Muscle of back (tissue), 11 donors: ENCODE results near the gene SF3B2. TPM values are rescaled to one million over a fixed set of nuclear protein-coding genes. Genes with fewer than 3 reads are reported as not detected.
"Not testable (repeated sequence)": the region's sequence is repeated elsewhere in the genome, so short reads cannot be mapped to it uniquely, and the experiment has no call there.

Experiments used
- DNase-seq, 3 donors: peaks; one replicate each; pipeline versions ENCODE4 v3.0.0 to v3.0.0-alpha.2; 2013
- polyA plus RNA-seq, 10 donors: library from polyadenylated mRNA; unstranded; fragments of 120-200 nt; gene quantifications; one replicate each; pipeline ENCODE4 v1.2.1, GENCODE V29; 2013; ENCODE audit not compliant: insufficient read length in 10 of 10

The SF3B2 gene
- polyA plus RNA-seq, 10 donors: 119 to 163 (median 138) TPM

- DNase-seq: no peak
These were observed 54.8 kb downstream of the SF3B2 start for GRCh38 chr11:66106786-66107599.

- no peak for DNase-seq
These were observed 55.7 kb downstream of the SF3B2 start for GRCh38 chr11:66107600-66108510.

- DNase-seq: no peak
These were observed 57.1 kb downstream of the SF3B2 start for GRCh38 chr11:66109294-66109693.

DNA sequence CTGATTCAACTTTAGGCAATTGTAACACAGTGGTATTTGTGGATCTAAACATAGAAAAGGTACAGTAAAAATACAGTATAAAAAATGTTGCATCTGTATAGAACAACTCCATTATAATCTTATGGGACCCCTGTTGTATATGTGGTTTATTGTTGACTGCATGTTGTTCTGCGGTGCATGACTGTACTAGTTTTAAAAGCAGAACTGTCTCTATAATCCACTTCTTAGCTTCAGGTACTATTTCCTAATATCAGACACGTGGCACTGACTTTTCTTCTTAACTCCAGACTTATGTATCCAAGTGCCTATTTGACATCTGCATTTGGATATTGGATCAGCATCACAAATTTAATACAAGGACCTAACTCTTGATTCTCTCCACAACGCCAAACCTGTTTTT lies 59.0 kb downstream of the SF3B2 start:
- DNase-seq: no peak

GRCh38 chr11:66112041-66112491 lies 59.9 kb downstream of the SF3B2 start:
- no peak for DNase-seq

- peak in 1 of 3 donors; percentile 81 for DNase-seq
These were observed 60.7 kb downstream of the SF3B2 start for GRCh38 chr11:66112601-66113499.

- not testable (repeated sequence) for DNase-seq
These were observed 62.8 kb downstream of the SF3B2 start for GRCh38 chr11:66114957-66115356.

GRCh38 chr11:66115638-66116301 lies 63.6 kb downstream of the SF3B2 start:
- DNase-seq: no peak

- no peak for DNase-seq
These were observed 64.6 kb downstream of the SF3B2 start for GRCh38 chr11:66116576-66117361.

- DNase-seq: no peak
These were observed 66.7 kb downstream of the SF3B2 start for GRCh38 chr11:66118847-66119246.

Other genes starting within 250 kb of the SF3B2 start
- gene SNX32, start 218.4 kb upstream of the SF3B2 start, polyA plus RNA-seq: 1 to 10 TPM in 9 of 10 donors, under 1 TPM in 1; 0.64 to 2.3 (median 1.6) TPM
- 100 to 1,000 TPM; 475 to 750 (median 627) TPM for gene CFL1, start 194.2 kb upstream of the SF3B2 start, polyA plus RNA-seq
- 10 to 100 TPM; 31.7 to 60.8 (median 41.9) TPM for gene MUS81, start 191.9 kb upstream of the SF3B2 start, polyA plus RNA-seq
- gene EFEMP2, start 179.6 kb upstream of the SF3B2 start, polyA plus RNA-seq: 100 to 1,000 TPM in 5 of 10 donors, 10 to 100 TPM in 5; 83.5 to 137 (median 101) TPM
- gene CTSW, start 172.5 kb upstream of the SF3B2 start, polyA plus RNA-seq: 1 to 10 TPM in 4 of 10 donors, under 1 TPM in 5, not detected in 1; 0.69 to 2.9 (median 0.98) TPM
- gene FIBP, start 163.9 kb upstream of the SF3B2 start, polyA plus RNA-seq: 10 to 100 TPM; 57.3 to 68.8 (median 61.7) TPM
- 10 to 100 TPM in 8 of 10 donors, 1 to 10 TPM in 2; 9.2 to 24.8 (median 12.6) TPM for gene CCDC85B, start 161.7 kb upstream of the SF3B2 start, polyA plus RNA-seq
- gene FOSL1, start 152.0 kb upstream of the SF3B2 start, polyA plus RNA-seq: under 1 TPM in 6 of 10 donors, not detected in 4; 0.22 to 0.64 (median 0.29) TPM
- gene C11orf68, start 133.3 kb upstream of the SF3B2 start, polyA plus RNA-seq: 10 to 100 TPM; 27.2 to 39.2 (median 32.0) TPM
- gene DRAP1, start 132.9 kb upstream of the SF3B2 start, polyA plus RNA-seq: 100 to 1,000 TPM in 2 of 10 donors, 10 to 100 TPM in 8; 46.8 to 108 (median 66.1) TPM
- gene TSGA10IP, start 106.9 kb upstream of the SF3B2 start, polyA plus RNA-seq: under 1 TPM in 2 of 10 donors, not detected in 8; 0.25 to 0.40 TPM
- 10 to 100 TPM; 30.7 to 42.6 (median 36.7) TPM for gene SART1, start 90.6 kb upstream of the SF3B2 start, polyA plus RNA-seq
- gene EIF1AD, start 50.2 kb upstream of the SF3B2 start, polyA plus RNA-seq: 10 to 100 TPM; 14.0 to 23.0 (median 18.6) TPM
- 100 to 1,000 TPM; 199 to 250 (median 215) TPM for gene BANF1, start 49.9 kb upstream of the SF3B2 start, polyA plus RNA-seq
- gene CST6, start 40.4 kb upstream of the SF3B2 start, polyA plus RNA-seq: not detected
- under 1 TPM in 6 of 10 donors, not detected in 4; 0.10 to 0.26 (median 0.22) TPM for gene CATSPER1, start 25.9 kb upstream of the SF3B2 start, polyA plus RNA-seq
- 1 to 10 TPM in 2 of 10 donors, under 1 TPM in 8; 0.22 to 1.1 (median 0.57) TPM for gene GAL3ST3, start 3.2 kb upstream of the SF3B2 start, polyA plus RNA-seq
- gene PACS1, start 17.9 kb downstream of the SF3B2 start, polyA plus RNA-seq: 10 to 100 TPM; 29.6 to 34.8 (median 32.6) TPM
- 10 to 100 TPM; 14.6 to 17.3 (median 16.0) TPM for gene KLC2, start 205.3 kb downstream of the SF3B2 start, polyA plus RNA-seq
- gene RAB1B, start 216.3 kb downstream of the SF3B2 start, polyA plus RNA-seq: 100 to 1,000 TPM in 1 of 10 donors, 10 to 100 TPM in 9; 74.8 to 101 (median 86.7) TPM
- gene CNIH2, start 225.8 kb downstream of the SF3B2 start, polyA plus RNA-seq: 1 to 10 TPM; 2.2 to 5.3 (median 3.9) TPM
- gene YIF1A, start 236.8 kb downstream of the SF3B2 start, polyA plus RNA-seq: 10 to 100 TPM; 33.5 to 59.4 (median 44.9) TPM
- under 1 TPM in 1 of 10 donors, not detected in 9; 0.08 TPM for gene TMEM151A, start 239.5 kb downstream of the SF3B2 start, polyA plus RNA-seq